Colonic mucosa (tissue), 4 donors: Measurements from ENCODE around the gene CCDC107. TPM values are rescaled to one million over a fixed set of nuclear protein-coding genes. Genes with fewer than 3 reads are reported as not detected.
A peak's percentile ranks its signal among the peaks of the same experiment; 100 is the strongest.
"Not testable (repeated sequence)": the region's sequence is repeated elsewhere in the genome, so short reads cannot be mapped to it uniquely, and the experiment has no call there.

Experiments used
- DNase-seq: peaks from one replicate; pipeline ENCODE4 v3.0.0-alpha.2; 2020
- H3K27ac ChIP-seq: fragments of 200-600 bp; one replicate; pipeline ENCODE4 v1.8.0; 2021
- H3K27me3 ChIP-seq: fragments of 200-600 bp; one replicate; pipeline ENCODE4 v1.8.0; 2021
- H3K36me3 ChIP-seq: fragments of 200-600 bp; one replicate; pipeline ENCODE4 v1.8.0; 2021
- H3K4me1 ChIP-seq: fragments of 200-600 bp; one replicate; pipeline ENCODE4 v1.8.0; 2021; ENCODE audit warnings: mild to moderate bottlenecking
- H3K4me3 ChIP-seq: fragments of 200-600 bp; one replicate; pipeline ENCODE4 v1.8.0; 2021
- H3K9ac ChIP-seq, 2 donors: one replicate each; pipeline ENCODE4 v1.7.0; 2013; ENCODE audit warnings: control low read depth in 2 of 2, low read depth in 2 of 2, low read length in 2 of 2
- H3K9me3 ChIP-seq: fragments of 200-600 bp; one replicate; pipeline ENCODE4 v1.8.0; 2021
- intact Hi-C: fragments of 100-400 bp; cut with DNase I; formaldehyde crosslinking; loops from one replicate; pipeline ENCODE4 v1.14.1; 2022
- total RNA-seq, 2 donors: library from RNA; stranded (reverse); fragmentation: NEBNext Ultra II Directional in 1 of 2; extraction: Animal tissue kit (Norgen Biotek cat#: 25700) in 1 of 2; gene quantifications; one replicate each; pipeline ENCODE4 v1.2.1, GENCODE V29; 2021
- TF ChIP-seq, protein P1 (sequence below): fragments of 200-600 bp; IDR thresholded peaks from one replicate; pipeline ENCODE4 v1.8.0; 2022; ENCODE audit warnings: antibody characterized with exemption, mild to moderate bottlenecking
- donor health status: healthy.
- donor health status: DM: no; HTN: no; CAD: no.
- donor health status: DM: no; HTN: no; CAD: no.

CCDC107 gene
- total RNA-seq, 2 donors from 2014 or later = 19.4 to 38.3 TPM

GRCh38 chr9:35643046-35643445 is 15.0 kb upstream of the CCDC107 start:
- Histone ChIP-seq H3K27me3 (no peaks in the 10 kb centered on the region), H3K9ac (no peak overlapping the region), H3K4me3 (no peak overlapping the region), H3K9me3 (no peaks in the 10 kb centered on the region), H3K27ac (no peak overlapping the region), H3K4me1 (no peaks in the 10 kb centered on the region), H3K36me3 (no peaks in the 10 kb centered on the region)
- TF ChIP-seq, protein P1, sequence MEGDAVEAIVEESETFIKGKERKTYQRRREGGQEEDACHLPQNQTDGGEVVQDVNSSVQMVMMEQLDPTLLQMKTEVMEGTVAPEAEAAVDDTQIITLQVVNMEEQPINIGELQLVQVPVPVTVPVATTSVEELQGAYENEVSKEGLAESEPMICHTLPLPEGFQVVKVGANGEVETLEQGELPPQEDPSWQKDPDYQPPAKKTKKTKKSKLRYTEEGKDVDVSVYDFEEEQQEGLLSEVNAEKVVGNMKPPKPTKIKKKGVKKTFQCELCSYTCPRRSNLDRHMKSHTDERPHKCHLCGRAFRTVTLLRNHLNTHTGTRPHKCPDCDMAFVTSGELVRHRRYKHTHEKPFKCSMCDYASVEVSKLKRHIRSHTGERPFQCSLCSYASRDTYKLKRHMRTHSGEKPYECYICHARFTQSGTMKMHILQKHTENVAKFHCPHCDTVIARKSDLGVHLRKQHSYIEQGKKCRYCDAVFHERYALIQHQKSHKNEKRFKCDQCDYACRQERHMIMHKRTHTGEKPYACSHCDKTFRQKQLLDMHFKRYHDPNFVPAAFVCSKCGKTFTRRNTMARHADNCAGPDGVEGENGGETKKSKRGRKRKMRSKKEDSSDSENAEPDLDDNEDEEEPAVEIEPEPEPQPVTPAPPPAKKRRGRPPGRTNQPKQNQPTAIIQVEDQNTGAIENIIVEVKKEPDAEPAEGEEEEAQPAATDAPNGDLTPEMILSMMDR = no peak
- DNase-seq = no peak
- intact Hi-C loops = no loop called here

DNA sequence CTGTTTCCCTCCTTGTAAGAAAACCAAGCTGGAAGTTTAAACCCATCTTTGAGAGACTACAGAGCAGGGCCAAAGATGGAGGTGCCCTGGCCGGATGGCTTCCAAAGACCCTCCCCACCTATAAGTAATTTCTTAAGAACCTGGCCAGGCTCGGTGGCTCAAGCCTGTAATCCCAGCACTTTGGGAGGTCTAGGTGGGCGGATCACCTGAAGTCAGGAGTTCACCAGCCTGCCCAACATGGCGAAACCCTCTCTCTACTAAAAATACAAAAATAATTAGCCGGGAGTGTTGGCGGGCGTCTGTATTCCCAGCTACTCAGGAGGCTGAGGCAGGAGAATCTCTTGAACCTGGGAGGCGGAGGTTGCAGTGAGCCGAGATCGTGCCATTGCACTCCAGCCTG is 12.4 kb upstream of the CCDC107 start:
- H3K9ac ChIP-seq = peak overlapping the region; percentile 83 to 88
- intact Hi-C loops, H3K36me3 ChIP-seq, H3K27me3 ChIP-seq, H3K4me1 ChIP-seq, H3K9me3 ChIP-seq, DNase-seq: not testable (repeated sequence)
- peak overlapping the region; percentile 42 for H3K4me3 ChIP-seq
- H3K27ac ChIP-seq = peak overlapping the region; percentile 82

- TF ChIP-seq, protein P1 = no peak
- Histone ChIP-seq H3K4me1 (no peaks in the 10 kb centered on the region), H3K27ac (peak overlapping the region; percentile 82), H3K4me3 (peak overlapping the region; percentile 42), H3K27me3 (no peaks in the 10 kb centered on the region), H3K9me3 (no peaks in the 10 kb centered on the region), H3K36me3 (no peaks in the 10 kb centered on the region), H3K9ac (peak overlapping the region; percentile 83 to 88)
- intact Hi-C loops = no loop called here
- DNase-seq = peak; percentile 59
These were observed 11.9 kb upstream of the CCDC107 start for GRCh38 chr9:35646153-35646532.

DNA sequence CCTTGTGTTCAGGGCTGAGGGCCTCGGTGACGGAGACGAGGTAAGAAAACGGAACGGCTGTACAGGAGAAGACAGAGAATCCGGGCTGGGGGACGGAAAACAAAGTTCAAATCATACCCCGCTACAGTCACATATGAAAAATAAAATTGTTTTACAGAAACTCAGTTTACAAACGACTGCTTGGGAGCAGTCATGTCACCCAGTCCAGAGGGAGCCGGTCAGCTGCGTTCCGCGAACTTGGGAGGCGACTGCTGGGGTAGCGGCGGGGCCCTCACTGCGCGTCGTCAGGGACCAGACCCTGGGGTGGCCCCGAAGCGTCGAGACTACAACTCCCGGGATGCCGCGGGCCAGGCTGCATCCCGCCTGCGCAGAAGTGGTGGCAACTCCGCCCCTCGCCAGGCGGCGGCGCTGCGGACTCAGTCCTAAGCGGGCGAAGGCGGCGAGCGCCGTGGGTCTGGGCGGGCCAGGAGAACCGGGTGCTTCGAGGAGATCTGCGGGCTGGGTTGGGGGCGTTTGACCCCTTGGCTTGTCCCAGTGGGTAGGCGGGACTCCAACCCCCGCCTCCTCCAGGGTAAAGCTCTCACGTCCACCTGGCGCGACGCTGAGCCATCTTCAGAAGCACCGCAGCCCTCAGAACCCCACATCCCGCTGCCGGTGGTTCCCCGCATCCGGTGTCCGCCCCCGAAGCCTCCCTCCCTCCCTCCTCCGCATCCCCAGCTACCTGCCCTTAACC is 11.4 kb upstream of the CCDC107 start:
- Histone ChIP-seq H3K9me3 (no peaks in the 10 kb centered on the region), H3K27me3 (no peaks in the 10 kb centered on the region), H3K4me3 (peak overlapping the region; percentile 42), H3K27ac (peak overlapping the region; percentile 82), H3K9ac (peak overlapping the region; percentile 83 to 88), H3K4me1 (peaks cover 4% of the 10 kb centered on the region), H3K36me3 (no peaks in the 10 kb centered on the region)
- TF ChIP-seq, protein P1 = peak; percentile 83
- intact Hi-C loops = no loop called here
- DNase-seq = peak; percentile 94

DNA sequence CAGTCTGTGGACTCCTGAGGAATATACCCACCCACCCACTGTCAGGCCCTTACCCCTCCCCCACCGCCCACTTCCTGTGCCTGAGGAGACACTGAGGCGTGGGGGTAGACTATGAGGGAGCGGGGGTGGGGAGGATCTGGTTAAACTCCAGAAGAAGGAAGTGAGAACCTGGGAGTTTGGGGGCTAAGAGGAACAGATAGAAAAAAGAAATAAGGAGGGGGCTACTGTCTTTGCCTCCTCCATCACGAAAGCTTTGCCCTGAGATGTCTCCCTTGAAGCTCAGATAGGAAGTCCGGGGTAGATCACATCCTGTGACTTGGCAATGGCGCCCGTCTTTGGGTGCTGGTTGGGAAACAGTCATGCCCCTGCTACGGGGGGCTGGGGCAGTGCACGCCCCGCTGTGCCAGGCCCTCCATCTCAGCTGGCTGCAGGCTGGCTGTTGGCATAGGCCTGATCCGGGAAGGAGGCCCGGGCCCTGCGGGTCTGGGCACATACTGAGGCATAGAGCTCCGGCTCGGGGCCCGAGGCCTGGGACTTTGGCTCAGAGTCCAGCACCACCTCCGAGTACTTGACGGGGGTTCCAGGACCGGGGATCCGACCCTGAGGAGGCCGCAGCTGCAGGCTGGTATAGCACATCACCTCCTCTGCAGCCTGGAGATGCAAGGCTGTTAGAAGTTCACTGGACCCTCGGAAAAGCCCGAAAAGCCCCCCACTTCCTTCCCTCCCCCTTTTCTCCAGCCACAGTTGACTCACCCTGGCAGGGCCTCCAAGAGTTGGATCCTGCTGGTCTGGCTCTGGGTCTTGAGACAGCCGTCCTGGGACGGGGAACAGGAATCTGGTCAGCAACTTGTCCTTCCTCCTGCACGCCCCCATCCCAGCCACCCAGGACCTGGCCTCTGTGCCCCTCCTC is 8.4 kb upstream of the CCDC107 start:
- Histone ChIP-seq H3K4me3 (peak overlapping the region; percentile 6), H3K27ac (peak overlapping the region; percentile 33)

More for the DNA sequence above, 8.4 kb upstream of the CCDC107 start:
- H3K9ac ChIP-seq = peak overlapping the region; percentile 21 to 56
- H3K36me3 ChIP-seq = no peaks in the 10 kb centered on the region
- intact Hi-C loops = no loop called here
- TF ChIP-seq, protein P1 = no peak
- H3K9me3 ChIP-seq = no peaks in the 10 kb centered on the region
- no peaks in the 10 kb centered on the region for H3K27me3 ChIP-seq
- H3K4me1 ChIP-seq = peaks cover 10% of the 10 kb centered on the region
- no peak for DNase-seq
